ENCODE measurements around the gene SLC25A38. TPM values are rescaled to one million over a fixed set of nuclear protein-coding genes. Genes with fewer than 3 reads are reported as not detected.
A peak's percentile ranks its signal among the peaks of the same experiment; 100 is the strongest.
"Not testable (repeated sequence)": the region's sequence is repeated elsewhere in the genome, so short reads cannot be mapped to it uniquely, and the experiment has no call there.

The SLC25A38 gene
- total and polyA plus RNA-seq, 9 of the 15 experiments (the other 6 are each of a cell fraction or from before 2014, with no cell fraction given) = 13.5 to 51.1 (median 30.6) TPM

DNA sequence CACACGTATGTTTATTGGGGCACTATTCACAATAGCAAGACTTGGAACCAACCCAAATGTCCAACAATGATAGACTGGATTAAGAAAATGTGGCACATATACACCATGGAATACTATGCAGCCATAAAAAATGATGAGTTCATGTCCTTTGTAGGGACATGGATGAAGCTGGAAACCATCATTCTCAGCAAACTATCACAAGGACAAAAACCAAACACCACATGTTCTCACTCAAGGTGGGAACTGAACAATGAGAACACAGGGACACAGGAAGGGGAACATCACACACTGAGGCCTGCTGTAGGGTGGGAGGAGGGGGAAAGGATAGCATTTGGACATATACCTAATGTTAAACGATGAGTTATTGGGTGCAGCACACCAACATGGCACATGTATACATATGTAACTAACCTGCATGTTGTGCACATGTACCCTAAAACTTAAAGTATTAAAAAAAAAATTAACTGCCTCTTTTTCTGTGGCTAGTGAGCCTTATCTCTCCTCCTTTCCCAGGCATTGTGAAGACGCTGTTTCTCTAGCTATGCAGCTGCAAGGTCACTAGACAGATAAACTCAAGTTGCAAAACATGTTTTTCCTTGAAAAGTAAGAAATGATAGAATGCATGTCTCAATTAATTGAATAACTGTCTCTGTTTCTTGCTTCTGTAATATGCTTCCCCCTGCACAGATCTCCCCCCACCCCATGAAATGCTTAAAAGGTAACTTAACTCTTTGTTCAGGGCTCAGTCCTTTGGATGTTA is 29.8 kb upstream of the SLC25A38 start:
- H2AFZ ChIP-seq (ENCODE audit: low read depth, low read length); ATAC-seq; H3K27me3 ChIP-seq (ENCODE audit: control insufficient read depth in 2 of 2, insufficient read depth in 2 of 2, low read length in 2 of 2); DNase-seq (ENCODE audit: extremely low read depth in 1 of 4, low spot score in 3 of 4); H3K27ac ChIP-seq (ENCODE audit: extremely low read depth, low read depth, low read length); BruUV-seq (replicated peaks); in situ Hi-C loops (cut with MboI); H4K20me1 ChIP-seq (replicated peaks; ENCODE audit: control insufficient read depth, insufficient read depth, low read length); H3K9me1 ChIP-seq (ENCODE audit: control insufficient read depth, insufficient read depth, low read length); H3K9me3 ChIP-seq (replicated peaks; ENCODE audit: control insufficient read depth, insufficient read depth, low read depth, low read length); FAIRE-seq; H3K36me3 ChIP-seq (ENCODE audit: control insufficient read depth, insufficient read depth, low read length); H3K9ac ChIP-seq (ENCODE audit: insufficient read depth in 1 of 2, low read depth in 2 of 2, low read length in 2 of 2); intact Hi-C loops (cut with micrococcal nuclease); POLR2A ChIA-PET; H3K4me2 ChIP-seq (ENCODE audit: insufficient read depth, low read length); H3K79me2 ChIP-seq (ENCODE audit: control insufficient read depth, insufficient read depth, low read length); CTCF ChIA-PET (ENCODE audit: low intra/inter-chr PET ratio); H3K4me3 ChIP-seq; TF ChIP-seq ATF1 (CRISPR knock-in tag; IDR thresholded peaks at IDR 0.05): not testable (repeated sequence)
- TF ChIP-seq TAL1 (IDR thresholded peaks at IDR 0.05) = peak; percentile 36; the same call in 1 of the 2 replicates
- TF ChIP-seq ZNF146 (CRISPR knock-in tag; IDR thresholded peaks at IDR 0.05; ENCODE audit: unreplicated experiment) = peak; percentile 82
- peak; percentile 48 for TF ChIP-seq CBFA2T3 (IDR thresholded peaks at IDR 0.05)
- peak; percentile 48; the same call in 1 of the 2 replicates for TF ChIP-seq NCOR1 (IDR thresholded peaks at IDR 0.05)
- peak; percentile 72 for TF ChIP-seq GATA2 (CRISPR knock-in tag; IDR thresholded peaks at IDR 0.05)
- 0 out of 2 replicates have a peak, but pooled peaks have one; percentile 9 for TF ChIP-seq ATF1 (tag; IDR thresholded peaks at IDR 0.05)
- peak; percentile 25 for TF ChIP-seq CBFA2T2 (conservative IDR thresholded peaks at IDR 0.05)
- TF ChIP-seq MTA2 (IDR thresholded peaks at IDR 0.05; ENCODE audit: low read depth) = peak; percentile 30; the same call in 1 of the 2 replicates
- peak; percentile 80 for TF ChIP-seq TCF3 (CRISPR knock-in tag; IDR thresholded peaks at IDR 0.05)
- TF ChIP-seq CEBPB (tag; IDR thresholded peaks at IDR 0.05) = peak; percentile 85
- peak; percentile 56; the same call in 1 of the 2 replicates for TF ChIP-seq BCOR (IDR thresholded peaks at IDR 0.05)
- WGBS (ENCODE audit: insufficient coverage, low coverage, missing lambda C conversion rate) = 5% methylated on average over 3 of the region's 3 CpGs
- peaks cover 0 to 14% of the 10 kb centered on the region in 2 experiments; a peak in 2 of 5 replicates for H3K4me1 ChIP-seq (replicated peaks in 1 of 2; ENCODE audit: control insufficient read depth in 2 of 2, insufficient read depth in 2 of 2, low read length in 2 of 2)

All from K562 (cell line).